Measurements from ENCODE around the gene TCF7.

The TCF7 gene

DNA sequence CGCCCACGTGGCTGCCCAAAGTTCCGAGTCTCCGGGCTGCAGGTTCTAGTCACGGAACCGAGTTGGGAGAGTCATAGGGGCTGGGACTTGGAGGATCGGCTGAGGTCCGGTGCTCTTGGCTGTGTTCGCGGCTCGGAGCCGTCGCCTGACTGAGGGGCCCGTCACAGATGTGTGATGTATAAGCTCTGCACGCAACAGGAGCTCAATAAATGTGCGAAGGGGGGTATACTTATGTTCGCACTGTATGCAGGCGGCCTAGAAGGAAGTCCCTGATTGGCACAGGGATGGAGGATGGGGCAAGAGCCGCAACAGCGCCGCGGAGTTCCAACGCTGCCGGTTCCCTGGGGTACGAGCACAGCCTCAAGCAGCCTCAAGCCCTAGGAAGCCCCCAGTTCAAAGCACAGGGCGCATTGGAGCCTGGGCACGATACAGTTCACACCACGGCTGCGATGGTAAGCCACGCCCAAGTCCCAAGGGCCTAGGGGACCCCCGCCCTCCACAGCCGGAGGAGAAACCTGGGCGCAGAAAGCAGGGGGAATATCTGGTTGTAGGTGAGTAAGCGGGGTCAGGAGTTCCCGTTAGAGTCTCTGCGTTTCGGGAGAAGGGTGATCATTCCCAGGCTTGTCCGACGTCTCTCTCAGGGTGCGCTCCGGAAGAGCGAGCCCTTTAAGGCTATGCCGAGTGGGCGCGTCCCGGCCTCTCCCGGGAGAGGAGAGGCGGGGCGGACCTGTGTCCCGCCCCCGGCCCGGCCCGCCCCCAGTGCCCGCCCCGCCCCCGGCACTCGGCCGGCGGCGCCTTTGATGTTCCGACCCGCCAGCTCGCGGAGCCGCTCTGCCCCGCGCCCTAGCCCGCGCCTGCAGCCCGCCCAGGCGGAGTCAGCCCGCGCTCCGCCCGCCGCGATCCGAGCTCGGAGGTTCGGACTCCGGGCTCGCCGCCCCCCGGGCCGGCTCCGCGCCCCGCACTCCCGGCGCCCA lies at the start of gene TCF7:
Gene TCF7 (plus strand): TSS at position 780 of the 974 bp plus-strand sequence. CDS start 226 bp downstream, outside the sequence.
- Histone ChIP-seq H3K4me3 (peak within 1 kb of the TSS; percentile 81), H3K27ac (no peak within 1 kb of the TSS), H3K36me3 (ENCODE audit: insufficient read depth, low read length) (no peaks in the 10 kb centered on the region), H3K9me3 (ENCODE audit: low read depth, low read length) (no peaks in the 10 kb centered on the region), H3K9ac (ENCODE audit: insufficient read length) (peak within 1 kb of the TSS; percentile 53)
- DNase-seq (ENCODE audit: low read depth, low spot score) = peak; percentile 8
- TF ChIP-seq POLR2AphosphoS5 (IDR thresholded peaks at IDR 0.05; ENCODE audit: borderline replicate concordance, low read depth, low read length) (no peak), EZH2 (IDR thresholded peaks at IDR 0.05) (no peak), FOXP2 (optimal IDR thresholded peaks at IDR 0.05; ENCODE audit: control extremely low read depth, extremely low read length, insufficient read depth) (no peak)

DNA sequence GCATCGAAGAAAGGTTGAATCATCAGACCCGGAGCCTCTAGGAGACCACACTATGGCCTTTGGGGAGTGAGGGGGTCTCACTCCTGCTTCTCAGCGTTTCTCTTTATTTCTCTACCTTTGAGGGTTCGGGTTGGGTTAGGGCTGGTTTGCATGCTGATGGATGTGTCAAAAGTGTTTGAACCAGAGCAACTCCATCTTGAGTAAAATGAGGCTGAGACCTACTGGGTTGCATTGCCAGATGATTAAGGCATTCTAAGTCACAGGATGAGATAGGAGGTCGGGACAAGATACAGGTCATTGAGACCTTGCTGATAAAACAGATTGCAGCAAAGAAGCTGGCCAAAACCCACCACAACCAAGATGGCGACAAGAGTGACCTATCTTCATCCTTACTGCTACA lies 44.9 kb upstream of the TCF7 start:
- Histone ChIP-seq H3K36me3 (ENCODE audit: insufficient read depth, low read length) (no peaks in the 10 kb centered on the region), H3K27ac (no peak overlapping the region), H3K4me3 (no peak overlapping the region), H3K9me3 (ENCODE audit: low read depth, low read length) (no peaks in the 10 kb centered on the region), H3K9ac (ENCODE audit: insufficient read length) (no peak overlapping the region)
- DNase-seq (ENCODE audit: low read depth, low spot score) = no peak
- TF ChIP-seq EZH2 (IDR thresholded peaks at IDR 0.05) (no peak), POLR2AphosphoS5 (IDR thresholded peaks at IDR 0.05; ENCODE audit: borderline replicate concordance, low read depth, low read length) (no peak), FOXP2 (optimal IDR thresholded peaks at IDR 0.05; ENCODE audit: control extremely low read depth, extremely low read length, insufficient read depth) (no peak)

DNA sequence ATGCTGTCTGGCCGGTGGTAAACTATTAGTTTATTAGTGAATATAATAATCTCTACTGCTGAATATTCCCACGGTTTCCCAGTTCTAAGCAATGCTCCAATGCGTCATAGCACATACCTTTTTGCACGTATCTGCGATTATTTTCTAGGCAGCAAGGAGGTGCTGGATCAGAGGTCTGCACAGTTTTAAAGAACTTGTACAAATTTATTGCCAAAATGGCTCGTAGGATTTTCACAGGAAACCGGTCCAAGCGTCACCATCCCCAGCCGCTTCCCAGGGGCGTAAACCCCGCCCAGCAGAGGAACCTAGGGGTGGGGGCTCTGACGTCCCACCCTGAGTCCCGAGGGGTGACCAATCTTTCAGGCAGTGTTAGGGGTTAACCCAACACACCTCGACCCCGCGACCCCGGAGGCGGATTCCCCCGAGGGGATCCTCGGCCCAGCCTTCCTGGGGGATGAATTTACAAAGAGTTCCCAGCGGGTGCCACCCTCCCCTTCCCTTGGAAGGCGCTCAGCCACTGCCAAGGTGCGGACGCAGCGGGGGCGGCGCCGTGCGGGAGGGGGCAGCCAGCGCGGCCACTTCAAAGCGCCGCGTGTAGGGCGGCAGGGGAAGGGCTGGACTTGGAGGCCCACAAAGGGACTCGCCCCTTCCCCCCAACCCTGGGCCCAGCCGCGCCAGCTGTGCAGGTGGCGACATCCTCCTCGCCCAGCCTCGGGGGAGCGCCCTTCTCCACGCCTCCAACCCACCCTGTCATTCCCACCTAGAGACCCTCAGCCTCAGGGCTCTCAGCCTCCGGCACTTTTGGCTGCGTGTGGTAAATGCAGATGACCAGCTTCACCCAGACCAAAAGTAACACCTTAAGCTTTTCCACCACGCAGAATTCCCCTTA lies 43.5 kb upstream of the TCF7 start:
- Histone ChIP-seq H3K36me3 (ENCODE audit: insufficient read depth, low read length) (no peaks in the 10 kb centered on the region), H3K27ac (no peak overlapping the region), H3K9ac (ENCODE audit: insufficient read length) (no peak overlapping the region), H3K9me3 (ENCODE audit: low read depth, low read length) (no peaks in the 10 kb centered on the region), H3K4me3 (no peak overlapping the region)
- DNase-seq (ENCODE audit: low read depth, low spot score) = no peak
- TF ChIP-seq POLR2AphosphoS5 (IDR thresholded peaks at IDR 0.05; ENCODE audit: borderline replicate concordance, low read depth, low read length) (no peak), EZH2 (IDR thresholded peaks at IDR 0.05) (no peak), FOXP2 (optimal IDR thresholded peaks at IDR 0.05; ENCODE audit: control extremely low read depth, extremely low read length, insufficient read depth) (no peak)

DNA sequence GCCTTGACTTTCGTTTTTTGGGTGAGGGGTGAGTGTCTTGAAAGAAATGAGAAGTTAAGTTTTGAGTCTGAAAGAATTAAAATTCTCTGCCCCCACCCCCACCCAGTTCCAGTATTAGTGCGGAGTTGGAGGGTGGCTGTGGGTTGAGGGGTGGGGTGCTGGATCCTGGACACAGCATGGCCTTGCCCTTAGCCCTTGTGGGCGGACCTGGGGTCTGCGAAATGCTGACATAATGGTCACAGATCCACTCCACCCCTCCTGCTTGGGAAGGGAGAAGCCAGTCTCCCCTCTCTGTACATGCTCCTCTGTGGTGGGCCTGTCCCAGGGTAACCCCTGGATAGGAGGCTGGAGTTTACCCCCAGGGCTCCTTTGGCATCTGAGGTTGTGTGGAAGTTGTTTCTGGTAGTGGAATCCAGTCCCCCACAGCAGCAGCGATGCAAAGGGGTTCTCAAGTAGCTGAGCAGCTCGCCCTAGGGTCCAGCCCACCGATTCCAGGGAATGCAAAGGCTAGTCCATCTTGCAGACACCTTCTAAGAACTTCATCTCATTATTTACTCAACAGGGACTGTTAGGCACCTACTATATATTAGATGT lies 42.8 kb upstream of the TCF7 start:
- no peak for DNase-seq (ENCODE audit: low read depth, low spot score)
- TF ChIP-seq EZH2 (IDR thresholded peaks at IDR 0.05) (no peak), FOXP2 (optimal IDR thresholded peaks at IDR 0.05; ENCODE audit: control extremely low read depth, extremely low read length, insufficient read depth) (no peak)
- Histone ChIP-seq H3K36me3 (ENCODE audit: insufficient read depth, low read length) (no peaks in the 10 kb centered on the region), H3K9me3 (ENCODE audit: low read depth, low read length) (no peaks in the 10 kb centered on the region), H3K9ac (ENCODE audit: insufficient read length) (no peak overlapping the region), H3K4me3 (no peak overlapping the region), H3K27ac (no peak overlapping the region)

DNA sequence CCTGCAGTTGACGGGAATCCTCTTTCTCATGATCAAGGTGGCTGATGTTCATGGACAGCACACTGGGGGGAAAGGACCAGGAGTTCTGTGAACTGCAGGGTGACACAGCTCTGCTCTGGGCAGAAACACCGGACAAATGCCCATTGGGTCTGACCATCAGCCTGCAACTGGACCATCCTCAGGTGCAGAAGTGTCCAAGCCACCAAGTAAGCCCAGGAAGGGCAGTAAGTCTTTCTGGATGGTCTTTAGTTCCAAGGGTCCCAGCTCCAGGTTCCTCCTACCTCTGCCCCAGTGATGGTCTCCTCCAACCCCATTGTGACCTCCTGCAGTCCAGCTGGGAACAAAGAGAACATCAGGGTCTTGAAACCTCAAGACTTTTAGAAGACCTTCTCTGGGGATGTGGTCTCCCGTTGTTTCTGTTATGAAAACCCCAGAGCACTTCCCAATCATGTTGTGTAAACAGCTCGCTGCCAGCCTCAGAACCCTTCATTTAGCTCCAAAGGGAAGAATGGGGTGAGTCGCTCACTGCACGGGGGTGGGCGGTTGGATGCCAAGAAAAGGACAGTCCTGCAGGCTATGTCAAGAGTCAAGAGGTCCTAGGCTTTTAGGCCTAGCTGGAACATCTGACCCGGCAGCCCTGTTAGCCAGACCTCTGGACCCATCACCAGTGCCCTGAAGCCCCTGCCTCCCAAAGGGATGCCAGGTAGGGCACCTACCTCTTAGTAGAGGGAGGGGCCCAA lies 41.8 kb upstream of the TCF7 start:
- H3K36me3 ChIP-seq (ENCODE audit: insufficient read depth, low read length) = no peaks in the 10 kb centered on the region
- TF ChIP-seq POLR2AphosphoS5 (IDR thresholded peaks at IDR 0.05; ENCODE audit: borderline replicate concordance, low read depth, low read length) (no peak), FOXP2 (optimal IDR thresholded peaks at IDR 0.05; ENCODE audit: control extremely low read depth, extremely low read length, insufficient read depth) (no peak), EZH2 (IDR thresholded peaks at IDR 0.05) (no peak)
- DNase-seq (ENCODE audit: low read depth, low spot score) = no peak

DNA sequence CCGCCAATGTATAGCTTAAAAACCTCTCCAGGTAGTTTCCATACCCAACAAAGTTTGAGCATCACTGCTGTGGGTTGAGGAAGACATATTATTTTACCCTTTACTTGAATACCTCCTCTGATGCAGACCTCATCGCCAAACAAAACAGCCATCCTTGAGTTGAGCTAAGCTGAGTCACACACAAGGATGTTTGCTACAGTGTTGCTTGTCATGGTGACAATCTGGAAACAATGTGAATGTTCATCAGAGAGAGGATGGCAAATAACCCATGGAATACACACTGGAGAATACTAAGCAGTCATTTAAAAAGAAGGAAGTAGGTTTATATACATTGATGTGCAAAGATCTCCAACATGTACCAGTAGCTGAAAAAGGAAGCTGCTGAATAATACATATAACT lies 41.1 kb upstream of the TCF7 start:
- TF ChIP-seq FOXP2 (optimal IDR thresholded peaks at IDR 0.05; ENCODE audit: control extremely low read depth, extremely low read length, insufficient read depth) (no peak), EZH2 (IDR thresholded peaks at IDR 0.05) (no peak), POLR2AphosphoS5 (IDR thresholded peaks at IDR 0.05; ENCODE audit: borderline replicate concordance, low read depth, low read length) (no peak)
- Histone ChIP-seq H3K9me3 (ENCODE audit: low read depth, low read length) (no peaks in the 10 kb centered on the region), H3K4me3 (no peak overlapping the region), H3K36me3 (ENCODE audit: insufficient read depth, low read length) (no peaks in the 10 kb centered on the region), H3K9ac (ENCODE audit: insufficient read length) (no peak overlapping the region), H3K27ac (no peak overlapping the region)
- DNase-seq (ENCODE audit: low read depth, low spot score) = no peak

More for the DNA sequence above, 41.8 kb upstream of the TCF7 start:
- H3K9me3 ChIP-seq (ENCODE audit: low read depth, low read length) = no peaks in the 10 kb centered on the region
- H3K4me3 ChIP-seq = no peak overlapping the region
- H3K27ac ChIP-seq = no peak overlapping the region
- no peak overlapping the region for H3K9ac ChIP-seq (ENCODE audit: insufficient read length)

DNA sequence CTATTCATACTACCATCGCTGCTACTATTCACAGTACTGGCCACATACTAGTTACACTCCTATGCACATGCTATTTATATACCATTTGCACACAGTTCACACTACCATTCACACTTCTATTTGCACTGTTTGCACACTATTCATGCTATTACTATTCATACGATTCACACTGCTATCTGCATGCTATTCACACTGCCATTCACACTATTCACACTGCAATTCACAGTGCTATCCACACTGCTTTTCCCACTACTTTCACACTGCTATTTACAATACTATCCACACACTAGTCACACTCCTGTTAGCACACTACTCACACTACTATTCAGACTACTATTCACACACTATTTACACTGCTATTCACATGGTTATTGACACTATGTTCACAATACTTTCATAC lies 39.4 kb upstream of the TCF7 start:
- H3K9ac ChIP-seq (ENCODE audit: insufficient read length) = no peak overlapping the region
- H3K27ac ChIP-seq = no peak overlapping the region
- no peaks in the 10 kb centered on the region for H3K36me3 ChIP-seq (ENCODE audit: insufficient read depth, low read length)
- DNase-seq (ENCODE audit: low read depth, low spot score) = no peak
- TF ChIP-seq FOXP2 (optimal IDR thresholded peaks at IDR 0.05; ENCODE audit: control extremely low read depth, extremely low read length, insufficient read depth) (no peak), EZH2 (IDR thresholded peaks at IDR 0.05) (no peak), POLR2AphosphoS5 (IDR thresholded peaks at IDR 0.05; ENCODE audit: borderline replicate concordance, low read depth, low read length) (no peak)
- no peak overlapping the region for H3K4me3 ChIP-seq
- H3K9me3 ChIP-seq (ENCODE audit: low read depth, low read length) = no peaks in the 10 kb centered on the region
